ENCODE measurements around the gene OXSM. TPM values are rescaled to one million over a fixed set of nuclear protein-coding genes. Genes with fewer than 3 reads are reported as not detected.

OXSM gene
- total and polyA plus RNA-seq, 4 donors = 8.4 to 15.9 (median 13.0) TPM

DNA sequence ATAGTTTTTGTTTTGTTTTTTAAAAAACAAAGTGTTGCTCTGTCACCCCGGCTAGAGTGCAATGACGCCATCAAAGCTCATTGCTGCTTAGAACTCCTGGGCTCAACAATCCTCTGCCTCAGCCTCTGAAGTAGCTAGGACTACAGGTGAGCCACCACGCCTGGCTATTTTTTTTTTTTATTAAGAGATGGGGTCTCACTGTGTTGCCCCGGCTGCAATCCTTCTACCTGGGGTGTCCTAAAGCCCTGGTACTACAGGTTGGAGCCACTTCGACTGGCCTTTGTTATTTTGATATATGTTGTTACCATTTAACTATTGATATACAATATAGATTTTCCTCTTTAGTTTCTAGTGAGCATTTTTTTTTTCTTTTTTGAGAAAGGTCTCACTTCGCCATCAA lies 9.3 kb upstream of the OXSM start:
- WGBS (ENCODE audit: insufficient coverage) = 100% methylated on average over 1 of the region's 6 CpGs
- no peaks in the 10 kb centered on the region for H3K9me3 ChIP-seq (ENCODE audit: control insufficient read depth, insufficient read depth, low read length)

DNA sequence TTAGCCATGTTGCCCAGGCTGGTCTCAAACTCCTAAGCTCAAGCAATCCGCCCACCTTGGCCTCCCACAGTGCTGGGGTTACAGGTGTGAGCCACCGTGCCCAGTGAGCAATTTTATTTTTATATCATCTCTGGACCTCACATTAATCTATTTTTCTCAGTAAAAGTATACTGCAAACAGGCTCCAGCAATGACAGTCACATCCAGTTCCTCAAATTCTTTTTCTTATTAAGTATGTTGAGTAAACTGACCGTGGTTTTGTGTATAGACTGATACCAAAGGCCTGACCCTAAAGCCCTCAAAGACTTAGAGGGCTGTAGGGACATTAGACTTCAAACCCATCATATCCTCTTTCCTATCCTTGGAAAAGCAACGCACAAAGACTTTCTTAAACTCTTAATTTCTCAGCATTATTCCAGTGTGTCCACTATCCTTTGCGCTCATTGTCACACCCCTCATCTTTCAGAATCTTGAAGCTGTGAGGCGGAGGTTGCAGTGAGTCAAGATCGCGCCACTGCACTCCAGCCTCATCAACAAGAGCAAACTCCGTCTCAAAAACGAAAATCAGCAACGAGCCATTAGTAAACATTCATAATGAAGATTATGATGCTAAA lies 8.6 kb upstream of the OXSM start:
- WGBS (ENCODE audit: insufficient coverage) = 92% methylated on average over 2 of the region's 11 CpGs
- Histone ChIP-seq H3K27me3 (ENCODE audit: control insufficient read depth, insufficient read depth, low read length) (no peaks in the 10 kb centered on the region), H3K4me3 (ENCODE audit: low read depth, low read length) (no peak overlapping the region), H3K9me3 (ENCODE audit: control insufficient read depth, insufficient read depth, low read length) (no peaks in the 10 kb centered on the region), H3K36me3 (ENCODE audit: control insufficient read depth, insufficient read depth, low read length) (peaks cover 3% of the 10 kb centered on the region), H3K27ac (ENCODE audit: low read depth, low read length) (no peak overlapping the region), H3K4me1 (ENCODE audit: control insufficient read depth, insufficient read depth, low read length) (no peaks in the 10 kb centered on the region)
- no peak for DNase-seq (ENCODE audit: low read depth in 4 of 6, low spot score in 6 of 6)

More for the DNA sequence above, 9.3 kb upstream of the OXSM start:
- peaks cover 3% of the 10 kb centered on the region for H3K36me3 ChIP-seq (ENCODE audit: control insufficient read depth, insufficient read depth, low read length)
- no peak overlapping the region for H3K4me3 ChIP-seq (ENCODE audit: low read depth, low read length)
- no peaks in the 10 kb centered on the region for H3K27me3 ChIP-seq (ENCODE audit: control insufficient read depth, insufficient read depth, low read length)
- no peak overlapping the region for H3K27ac ChIP-seq (ENCODE audit: low read depth, low read length)
- DNase-seq (ENCODE audit: low read depth in 4 of 6, low spot score in 6 of 6) = no peak
- no peaks in the 10 kb centered on the region for H3K4me1 ChIP-seq (ENCODE audit: control insufficient read depth, insufficient read depth, low read length)

- Histone ChIP-seq H3K9me3 (ENCODE audit: control insufficient read depth, insufficient read depth, low read length) (no peaks in the 10 kb centered on the region), H3K4me1 (ENCODE audit: control insufficient read depth, insufficient read depth, low read length) (no peaks in the 10 kb centered on the region), H3K27me3 (ENCODE audit: control insufficient read depth, insufficient read depth, low read length) (no peaks in the 10 kb centered on the region), H3K36me3 (ENCODE audit: control insufficient read depth, insufficient read depth, low read length) (peaks cover 1% of the 10 kb centered on the region), H3K4me3 (ENCODE audit: low read depth, low read length) (peak overlapping the region; percentile 81), H3K27ac (ENCODE audit: low read depth, low read length) (no peak overlapping the region)
- DNase-seq (ENCODE audit: low read depth in 4 of 6, low spot score in 6 of 6) = no peak
- WGBS (ENCODE audit: insufficient coverage) = 100% methylated on average over 1 of the region's 3 CpGs
These were observed 7.9 kb upstream of the OXSM start for GRCh38 chr3:25781758-25782594.

GRCh38 chr3:25782636-25782937 lies 7.3 kb upstream of the OXSM start:
- no peaks in the 10 kb centered on the region for H3K27me3 ChIP-seq (ENCODE audit: control insufficient read depth, insufficient read depth, low read length)
- peak overlapping the region; percentile 67 for H3K27ac ChIP-seq (ENCODE audit: low read depth, low read length)
- H3K9me3 ChIP-seq (ENCODE audit: control insufficient read depth, insufficient read depth, low read length) = no peaks in the 10 kb centered on the region
- H3K36me3 ChIP-seq (ENCODE audit: control insufficient read depth, insufficient read depth, low read length) = no peaks in the 10 kb centered on the region
- WGBS (ENCODE audit: insufficient coverage) = 0% methylated on average over 14 of the region's 14 CpGs
- no peak for DNase-seq (ENCODE audit: low read depth in 4 of 6, low spot score in 6 of 6)
- H3K4me1 ChIP-seq (ENCODE audit: control insufficient read depth, insufficient read depth, low read length) = no peaks in the 10 kb centered on the region
- H3K4me3 ChIP-seq (ENCODE audit: low read depth, low read length) = peak overlapping the region; percentile 81

- Histone ChIP-seq H3K4me3 (ENCODE audit: low read depth, low read length) (peak within 1 kb of the TSS; percentile 89), H3K27me3 (ENCODE audit: control insufficient read depth, insufficient read depth, low read length) (no peaks in the 10 kb centered on the region), H3K36me3 (ENCODE audit: control insufficient read depth, insufficient read depth, low read length) (no peaks in the 10 kb centered on the region), H3K4me1 (ENCODE audit: control insufficient read depth, insufficient read depth, low read length) (no peaks in the 10 kb centered on the region), H3K27ac (ENCODE audit: low read depth, low read length) (peak within 1 kb of the TSS; percentile 68), H3K9me3 (ENCODE audit: control insufficient read depth, insufficient read depth, low read length) (no peaks in the 10 kb centered on the region)
- peak; percentile 47 to 94 (median 71) for DNase-seq (ENCODE audit: low read depth in 4 of 6, low spot score in 6 of 6)
- 0% methylated on average over 58 of the region's 72 CpGs for WGBS (ENCODE audit: insufficient coverage)
These were observed 6.8 kb upstream of the OXSM start, which contains the start of gene NGLY1 for GRCh38 chr3:25782938-25783660. Gene NGLY1, minus strand, starts transcription at chr3:25783443. Its CDS starts 53 bp downstream, at chr3:25783390.

DNA sequence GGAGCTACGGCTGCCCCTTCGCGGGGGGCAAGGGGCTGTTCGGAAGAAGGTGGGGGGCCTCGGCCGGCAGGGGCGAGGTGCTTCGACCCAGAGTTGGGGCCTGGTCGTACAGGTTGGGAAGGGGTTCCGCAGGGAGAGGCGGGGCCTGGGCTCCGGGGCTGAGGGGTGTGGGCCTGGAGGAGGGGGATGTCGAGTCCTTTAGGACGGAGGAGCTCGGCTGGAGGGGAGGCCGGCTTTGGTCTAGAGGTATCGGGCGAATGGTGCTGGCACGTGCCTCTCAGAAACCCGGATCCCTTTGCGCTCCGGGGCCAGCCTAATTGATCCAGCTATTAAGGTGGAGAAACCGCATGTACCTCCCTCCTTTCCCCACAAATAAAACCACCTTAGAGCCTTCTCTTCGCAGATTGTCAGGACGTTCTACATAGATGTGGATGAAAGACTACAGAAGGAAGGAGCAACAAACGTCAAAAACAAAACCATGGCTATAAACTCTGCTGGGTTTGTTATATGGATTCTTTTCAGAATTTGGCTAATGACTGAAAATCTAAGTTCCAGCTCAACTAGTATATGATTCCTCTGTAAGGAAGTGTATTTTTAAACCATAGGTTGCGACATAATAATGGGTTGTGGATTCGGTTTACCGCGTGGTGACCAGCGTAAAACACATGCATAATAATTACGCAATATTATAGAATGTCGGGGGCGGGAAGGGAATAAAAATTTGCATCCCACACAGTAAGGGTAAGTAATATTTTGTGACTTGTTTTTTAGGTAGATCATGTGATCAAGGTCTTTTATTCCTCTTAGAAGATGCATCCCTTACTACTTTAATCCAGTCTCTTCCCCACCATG lies 6.0 kb upstream of the OXSM start:
- no peaks in the 10 kb centered on the region for H3K36me3 ChIP-seq (ENCODE audit: control insufficient read depth, insufficient read depth, low read length)
- peak overlapping the region; percentile 89 for H3K4me3 ChIP-seq (ENCODE audit: low read depth, low read length)
- H3K4me1 ChIP-seq (ENCODE audit: control insufficient read depth, insufficient read depth, low read length) = no peaks in the 10 kb centered on the region
- H3K27ac ChIP-seq (ENCODE audit: low read depth, low read length) = peak overlapping the region; percentile 68
- DNase-seq (ENCODE audit: low read depth in 4 of 6, low spot score in 6 of 6) = peak in 4 of 6 donors; percentile 35 to 88 (median 70)
- H3K9me3 ChIP-seq (ENCODE audit: control insufficient read depth, insufficient read depth, low read length) = no peaks in the 10 kb centered on the region
- 0% methylated on average over 17 of the region's 34 CpGs for WGBS (ENCODE audit: insufficient coverage)
- no peaks in the 10 kb centered on the region for H3K27me3 ChIP-seq (ENCODE audit: control insufficient read depth, insufficient read depth, low read length)

DNA sequence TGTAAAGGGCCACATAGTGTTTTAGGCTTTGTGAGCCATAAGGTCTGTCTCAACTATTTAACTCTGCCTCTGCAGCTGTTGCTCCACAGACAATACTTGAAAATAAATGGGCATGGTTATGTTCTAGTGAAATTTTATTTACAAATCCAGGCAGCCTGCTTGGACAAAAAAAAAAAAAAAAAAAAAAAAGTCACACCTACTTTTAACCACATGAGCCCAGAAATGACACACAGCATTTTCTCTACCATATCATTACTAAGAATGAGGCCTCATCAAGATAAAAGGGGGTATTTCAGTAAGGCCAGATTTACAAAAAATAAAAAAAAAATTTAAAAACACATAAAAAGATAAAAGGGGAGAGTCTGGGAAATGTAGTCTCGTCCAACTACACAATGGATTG lies 4.9 kb upstream of the OXSM start:
- no peak overlapping the region for H3K4me3 ChIP-seq (ENCODE audit: low read depth, low read length)
- no peak for DNase-seq (ENCODE audit: low read depth in 4 of 6, low spot score in 6 of 6)
- WGBS (ENCODE audit: insufficient coverage) = no CpG with 5 or more reads among the region's 1 CpG
- H3K4me1 ChIP-seq (ENCODE audit: control insufficient read depth, insufficient read depth, low read length) = no peaks in the 10 kb centered on the region
- no peak overlapping the region for H3K27ac ChIP-seq (ENCODE audit: low read depth, low read length)
- no peaks in the 10 kb centered on the region for H3K27me3 ChIP-seq (ENCODE audit: control insufficient read depth, insufficient read depth, low read length)
- no peaks in the 10 kb centered on the region for H3K9me3 ChIP-seq (ENCODE audit: control insufficient read depth, insufficient read depth, low read length)
- no peaks in the 10 kb centered on the region for H3K36me3 ChIP-seq (ENCODE audit: control insufficient read depth, insufficient read depth, low read length)

GRCh38 chr3:25785826-25786225 lies 4.1 kb upstream of the OXSM start:
- no peaks in the 10 kb centered on the region for H3K9me3 ChIP-seq (ENCODE audit: control insufficient read depth, insufficient read depth, low read length)
- WGBS (ENCODE audit: insufficient coverage) = no CpG with 5 or more reads among the region's 3 CpGs
- no peak for DNase-seq (ENCODE audit: low read depth in 4 of 6, low spot score in 6 of 6)
- H3K27me3 ChIP-seq (ENCODE audit: control insufficient read depth, insufficient read depth, low read length) = no peaks in the 10 kb centered on the region
- H3K4me1 ChIP-seq (ENCODE audit: control insufficient read depth, insufficient read depth, low read length) = no peaks in the 10 kb centered on the region
- H3K4me3 ChIP-seq (ENCODE audit: low read depth, low read length) = no peak overlapping the region
- H3K36me3 ChIP-seq (ENCODE audit: control insufficient read depth, insufficient read depth, low read length) = no peaks in the 10 kb centered on the region
- no peak overlapping the region for H3K27ac ChIP-seq (ENCODE audit: low read depth, low read length)

GRCh38 chr3:25787689-25788088 lies 2.2 kb upstream of the OXSM start:
- H3K4me1 ChIP-seq (ENCODE audit: control insufficient read depth, insufficient read depth, low read length) = no peaks in the 10 kb centered on the region
- no peaks in the 10 kb centered on the region for H3K9me3 ChIP-seq (ENCODE audit: control insufficient read depth, insufficient read depth, low read length)
- H3K36me3 ChIP-seq (ENCODE audit: control insufficient read depth, insufficient read depth, low read length) = no peaks in the 10 kb centered on the region
- no peak overlapping the region for H3K27ac ChIP-seq (ENCODE audit: low read depth, low read length)
- WGBS (ENCODE audit: insufficient coverage) = 31% methylated on average over 2 of the region's 3 CpGs
- H3K27me3 ChIP-seq (ENCODE audit: control insufficient read depth, insufficient read depth, low read length) = no peaks in the 10 kb centered on the region
- no peak for DNase-seq (ENCODE audit: low read depth in 4 of 6, low spot score in 6 of 6)
- no peak overlapping the region for H3K4me3 ChIP-seq (ENCODE audit: low read depth, low read length)
